Measurements from ENCODE around the gene ALDH3A1. TPM values are rescaled to one million over a fixed set of nuclear protein-coding genes. Genes with fewer than 3 reads are reported as not detected.

Gene ALDH3A1
- total RNA-seq, 2 experiments from 2014 or later: 0.38 to 0.92 TPM

DNA sequence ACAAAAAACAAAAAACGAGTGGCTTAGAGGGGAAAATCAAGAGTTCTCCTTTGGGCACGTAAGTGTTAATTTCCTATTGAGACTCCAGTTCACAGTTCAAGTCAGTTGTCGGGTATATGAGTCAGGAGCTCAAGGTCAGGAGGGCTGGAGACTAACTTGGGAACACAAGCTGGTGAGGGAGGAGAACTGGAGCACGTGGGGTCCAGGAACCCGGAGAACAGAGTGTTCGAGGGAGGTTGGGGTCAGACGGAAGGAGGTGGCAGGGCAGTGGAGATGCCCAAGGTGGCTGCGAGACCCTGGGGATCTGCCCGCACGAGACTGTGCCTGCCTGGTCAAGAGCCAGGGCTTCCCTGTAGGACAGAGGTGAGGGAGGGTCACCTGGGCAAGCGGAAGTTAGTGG is 12.0 kb downstream of the ALDH3A1 start:
- intact Hi-C loops (cut with micrococcal nuclease): no loop called here
- Mint-ChIP-seq H3K4me3 (no peak overlapping the region), H3K4me1 (ENCODE audit: low read depth) (no peaks in the 10 kb centered on the region), H3K27ac (no peak overlapping the region), H3K36me3 (ENCODE audit: low read depth) (no peaks in the 10 kb centered on the region), H3K27me3 (no peaks in the 10 kb centered on the region), H3K9me3 (no peaks in the 10 kb centered on the region)
- DNase-seq (no peak), ATAC-seq (no peak)
- TF ChIP-seq, protein P1, sequence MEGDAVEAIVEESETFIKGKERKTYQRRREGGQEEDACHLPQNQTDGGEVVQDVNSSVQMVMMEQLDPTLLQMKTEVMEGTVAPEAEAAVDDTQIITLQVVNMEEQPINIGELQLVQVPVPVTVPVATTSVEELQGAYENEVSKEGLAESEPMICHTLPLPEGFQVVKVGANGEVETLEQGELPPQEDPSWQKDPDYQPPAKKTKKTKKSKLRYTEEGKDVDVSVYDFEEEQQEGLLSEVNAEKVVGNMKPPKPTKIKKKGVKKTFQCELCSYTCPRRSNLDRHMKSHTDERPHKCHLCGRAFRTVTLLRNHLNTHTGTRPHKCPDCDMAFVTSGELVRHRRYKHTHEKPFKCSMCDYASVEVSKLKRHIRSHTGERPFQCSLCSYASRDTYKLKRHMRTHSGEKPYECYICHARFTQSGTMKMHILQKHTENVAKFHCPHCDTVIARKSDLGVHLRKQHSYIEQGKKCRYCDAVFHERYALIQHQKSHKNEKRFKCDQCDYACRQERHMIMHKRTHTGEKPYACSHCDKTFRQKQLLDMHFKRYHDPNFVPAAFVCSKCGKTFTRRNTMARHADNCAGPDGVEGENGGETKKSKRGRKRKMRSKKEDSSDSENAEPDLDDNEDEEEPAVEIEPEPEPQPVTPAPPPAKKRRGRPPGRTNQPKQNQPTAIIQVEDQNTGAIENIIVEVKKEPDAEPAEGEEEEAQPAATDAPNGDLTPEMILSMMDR (IDR thresholded peaks at IDR 0.05): no peak
- CTCF ChIA-PET: interaction anchor here (1.2 kb wide), 1 partner anchor 9 kb away, joined by 5 read pairs; no protein-coding TSS in a partner anchor
- POLR2A ChIA-PET: no interaction called here

DNA sequence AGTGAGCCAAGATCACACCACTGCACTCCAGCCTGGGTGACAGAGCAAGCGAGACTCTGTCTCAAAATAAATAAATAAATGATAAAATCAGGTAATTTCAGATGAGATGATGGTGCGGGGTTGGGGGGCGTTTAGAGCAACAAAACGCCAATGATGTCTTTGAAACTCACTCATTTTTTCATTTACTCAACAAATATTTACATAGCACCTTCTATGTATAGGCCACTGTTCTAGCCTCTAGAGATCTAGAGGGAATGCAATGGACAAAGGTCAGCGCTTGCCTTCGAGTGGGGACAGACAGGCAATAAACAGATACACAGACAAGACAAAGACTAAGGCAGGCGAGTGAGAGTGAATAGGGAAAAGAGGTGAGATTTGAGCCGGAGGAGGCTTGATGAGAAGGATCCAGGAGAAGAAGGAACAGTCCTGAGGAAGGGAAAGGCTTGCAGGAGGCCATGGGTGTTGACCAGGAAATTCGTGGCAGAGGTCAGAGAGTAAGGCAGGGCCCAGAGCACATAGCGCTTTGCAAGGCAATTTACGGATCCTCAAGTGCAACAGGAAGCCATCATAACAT is 14.1 kb downstream of the ALDH3A1 start:
- intact Hi-C loops (cut with micrococcal nuclease): no loop called here
- H3K36me3 Mint-ChIP-seq (ENCODE audit: low read depth): no peaks in the 10 kb centered on the region
- H3K9me3 Mint-ChIP-seq: no peaks in the 10 kb centered on the region
- DNase-seq: no peak
- H3K4me3 Mint-ChIP-seq: no peak overlapping the region
- H3K27me3 Mint-ChIP-seq: no peaks in the 10 kb centered on the region
- TF ChIP-seq, protein P1 (IDR thresholded peaks at IDR 0.05): no peak
- no peak overlapping the region for H3K27ac Mint-ChIP-seq
- H3K4me1 Mint-ChIP-seq (ENCODE audit: low read depth): no peaks in the 10 kb centered on the region
- ChIA-PET CTCF (interaction anchor here (4.5 kb wide), 1 partner anchor 11 kb away, joined by 18 read pairs; no protein-coding TSS in a partner anchor), POLR2A (no interaction called here)
- ATAC-seq: no peak

DNA sequence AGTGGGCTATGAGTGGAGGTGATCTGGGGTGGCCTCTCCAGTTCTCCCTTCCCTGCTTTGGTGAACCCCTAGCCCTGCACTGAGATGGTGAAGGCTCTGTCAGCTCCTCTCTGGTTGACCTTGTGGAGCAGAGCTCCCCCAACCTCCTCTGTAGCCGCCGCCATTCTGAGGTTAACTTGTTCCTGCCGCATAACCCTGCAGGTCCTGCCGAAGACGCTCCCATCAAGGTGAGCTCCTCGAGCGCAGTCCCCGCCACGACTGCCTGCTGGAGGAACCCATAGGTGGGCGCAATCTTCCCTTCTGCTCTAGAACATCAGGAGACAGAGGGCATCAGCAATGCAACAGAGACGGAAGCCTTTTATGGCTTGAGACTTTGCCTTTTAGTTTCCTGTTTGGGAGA is 16.5 kb downstream of the ALDH3A1 start:
- Mint-ChIP-seq H3K9me3 (no peaks in the 10 kb centered on the region), H3K27me3 (no peaks in the 10 kb centered on the region), H3K36me3 (ENCODE audit: low read depth) (no peaks in the 10 kb centered on the region), H3K4me3 (no peak overlapping the region), H3K4me1 (ENCODE audit: low read depth) (no peaks in the 10 kb centered on the region), H3K27ac (no peak overlapping the region)
- ChIA-PET CTCF (interaction anchor here (1.5 to 4.5 kb wide), 2 partner anchors 13 to 218 kb away, joined by 5 to 18 read pairs; no protein-coding TSS in a partner anchor), POLR2A (no interaction called here)
- intact Hi-C loops (cut with micrococcal nuclease): no loop called here
- no peak for ATAC-seq
- no peak for DNase-seq
- TF ChIP-seq, protein P1 (IDR thresholded peaks at IDR 0.05): no peak

DNA sequence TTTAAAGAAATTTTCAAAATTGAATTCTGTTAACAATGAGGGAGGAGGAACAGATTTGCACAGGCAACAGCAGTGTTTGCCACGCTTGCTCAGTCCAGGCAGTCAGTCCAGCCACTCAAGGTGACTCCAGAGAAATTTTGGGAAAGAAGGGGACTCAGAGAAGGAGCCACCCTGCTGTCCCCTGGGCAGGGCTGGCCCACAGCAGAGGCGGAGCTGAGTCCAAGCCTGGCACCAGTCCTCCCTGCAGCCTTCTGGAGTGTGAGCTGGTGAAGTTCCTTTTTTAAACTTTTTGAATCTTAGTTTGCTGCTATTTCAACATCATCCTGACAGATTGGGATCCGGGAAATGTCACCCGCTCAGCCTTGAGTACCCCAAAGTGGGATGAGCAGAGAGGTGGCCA is 17.3 kb downstream of the ALDH3A1 start:
- CTCF ChIA-PET: interaction anchor here (0.5 to 4.5 kb wide), 3 partner anchors 14 to 218 kb away, joined by 3 to 18 read pairs (median 5); no protein-coding TSS in a partner anchor

DNA sequence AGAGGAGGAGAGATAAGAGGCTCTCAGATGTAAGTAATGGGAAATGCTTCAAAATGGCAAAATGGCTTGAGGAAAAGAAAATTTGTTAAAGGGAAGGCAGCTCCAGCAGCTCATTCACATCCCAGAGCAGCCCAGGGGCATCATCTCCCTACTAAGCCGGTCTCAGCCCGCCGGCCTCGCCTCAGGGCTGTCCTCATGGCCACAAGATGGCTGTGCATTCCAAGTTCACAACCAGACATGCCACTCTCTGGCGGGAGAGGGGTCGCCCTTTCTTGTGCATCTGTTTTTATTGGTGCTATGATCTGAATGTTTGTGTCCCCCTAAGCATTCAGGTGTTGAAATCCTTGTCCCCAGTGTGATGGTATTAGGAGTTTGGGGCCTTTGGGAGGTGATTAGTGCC is 18.2 kb downstream of the ALDH3A1 start:
- TF ChIP-seq, protein P1 (IDR thresholded peaks at IDR 0.05): no peak
- POLR2A ChIA-PET: no interaction called here
- ATAC-seq: no peak

More for the DNA sequence above, 17.3 kb downstream of the ALDH3A1 start:
- H3K27me3 Mint-ChIP-seq: no peaks in the 10 kb centered on the region
- DNase-seq (no peak), ATAC-seq (no peak)
- no peaks in the 10 kb centered on the region for H3K36me3 Mint-ChIP-seq (ENCODE audit: low read depth)
- TF ChIP-seq, protein P1 (IDR thresholded peaks at IDR 0.05): no peak
- no peak overlapping the region for H3K4me3 Mint-ChIP-seq
- POLR2A ChIA-PET: no interaction called here
- H3K27ac Mint-ChIP-seq: no peak overlapping the region
- intact Hi-C loops (cut with micrococcal nuclease): no loop called here
- H3K4me1 Mint-ChIP-seq (ENCODE audit: low read depth): no peaks in the 10 kb centered on the region
- no peaks in the 10 kb centered on the region for H3K9me3 Mint-ChIP-seq

More for the DNA sequence above, 18.2 kb downstream of the ALDH3A1 start:
- H3K36me3 Mint-ChIP-seq (ENCODE audit: low read depth): no peaks in the 10 kb centered on the region
- H3K27ac Mint-ChIP-seq: no peak overlapping the region
- H3K4me3 Mint-ChIP-seq: no peak overlapping the region
- H3K27me3 Mint-ChIP-seq: no peaks in the 10 kb centered on the region
- no peaks in the 10 kb centered on the region for H3K9me3 Mint-ChIP-seq
- peaks cover 6% of the 10 kb centered on the region for H3K4me1 Mint-ChIP-seq (ENCODE audit: low read depth)
- no peak for DNase-seq
- CTCF ChIA-PET: no interaction called here
- intact Hi-C loops (cut with micrococcal nuclease): no loop called here
